NK-92 treated with Interleukin-12 subunit alpha and Interleukin-12 subunit beta, amount 100 ng/mL, for 24 hours (cell line): ENCODE measurements around the gene KIF26B.
"Not testable (repeated sequence)": the region's sequence is repeated elsewhere in the genome, so short reads cannot be mapped to it uniquely, and the experiment has no call there.

Experiments
- DNase-seq: peaks from one replicate; lab custom pipeline; 2025; lab: John Stamatoyannopoulos, UW

The KIF26B gene

GRCh38 chr1:245154429-245155271, at the start of gene KIF26B:
KIF26B (plus strand) TSS chr1:245154985; CDS start chr1:245155425, 440 bp downstream.
- no peak for DNase-seq

- no peak for DNase-seq
These were observed 49.7 kb upstream of the KIF26B start for GRCh38 chr1:245105042-245105441.

GRCh38 chr1:245105815-245106410, 48.9 kb upstream of the KIF26B start:
- no peak for DNase-seq

GRCh38 chr1:245107776-245108114, 47.0 kb upstream of the KIF26B start:
- DNase-seq = no peak

- DNase-seq = no peak
These were observed 46.5 kb upstream of the KIF26B start for GRCh38 chr1:245108246-245108645.

GRCh38 chr1:245108909-245109308, 45.9 kb upstream of the KIF26B start:
- DNase-seq = no peak

GRCh38 chr1:245110406-245110805, 44.4 kb upstream of the KIF26B start:
- DNase-seq = no peak

- no peak for DNase-seq
These were observed 43.7 kb upstream of the KIF26B start for GRCh38 chr1:245111073-245111472.

- no peak for DNase-seq
These were observed 41.1 kb upstream of the KIF26B start for GRCh38 chr1:245113649-245114048.

- no peak for DNase-seq
These were observed 38.7 kb upstream of the KIF26B start for GRCh38 chr1:245116131-245116530.

- no peak for DNase-seq
These were observed 38.0 kb upstream of the KIF26B start for GRCh38 chr1:245116751-245117150.

GRCh38 chr1:245118066-245118465, 36.7 kb upstream of the KIF26B start:
- no peak for DNase-seq

GRCh38 chr1:245118806-245119205, 36.0 kb upstream of the KIF26B start:
- no peak for DNase-seq

- DNase-seq = no peak
These were observed 33.3 kb upstream of the KIF26B start for GRCh38 chr1:245121523-245121922.

- DNase-seq = no peak
These were observed 30.5 kb upstream of the KIF26B start for GRCh38 chr1:245124241-245124640.

- DNase-seq = no peak
These were observed 30.1 kb upstream of the KIF26B start for GRCh38 chr1:245124644-245125043.

GRCh38 chr1:245126530-245126929, 28.3 kb upstream of the KIF26B start:
- DNase-seq = no peak

GRCh38 chr1:245128381-245129101, 26.2 kb upstream of the KIF26B start:
- no peak for DNase-seq

- no peak for DNase-seq
These were observed 25.2 kb upstream of the KIF26B start for GRCh38 chr1:245129319-245130240.

- DNase-seq = not testable (repeated sequence)
These were observed 24.3 kb upstream of the KIF26B start for GRCh38 chr1:245130281-245131025.

- DNase-seq = no peak
These were observed 23.8 kb upstream of the KIF26B start for GRCh38 chr1:245131026-245131393.
